H9 (cell line): ENCODE data around the gene SUPT3H. TPM values are rescaled to one million over a fixed set of nuclear protein-coding genes. Genes with fewer than 3 reads are reported as not detected.

Experiments
- DNase-seq: peaks from one replicate; pipeline ENCODE4 v3.0.0-alpha.2; 2017
- H2AFZ ChIP-seq: one replicate; pipeline ENCODE4 v1.6.1; 2013; ENCODE audit warnings: mild to moderate bottlenecking, low read length, control low read depth, moderate library complexity
- H2AK5ac ChIP-seq: 2 replicates; pipeline ENCODE4 v1.6.1; 2013; ENCODE audit warnings: low read length, control low read depth, mixed read lengths; ENCODE audit not compliant: insufficient read length
- H2BK120ac ChIP-seq: one replicate; pipeline ENCODE4 v1.6.1; 2013; ENCODE audit warnings: low read depth, mild to moderate bottlenecking, low read length, control low read depth, inconsistent platforms; ENCODE audit not compliant: poor library complexity, severe bottlenecking
- H2BK12ac ChIP-seq: 2 replicates; pipeline ENCODE4 v1.6.1; 2013; ENCODE audit warnings: low read length, control low read depth, mixed read lengths, low read depth; ENCODE audit not compliant: insufficient read length
- H2BK15ac ChIP-seq: 2 replicates; pipeline ENCODE4 v1.6.1; 2013; ENCODE audit warnings: low read depth, low read length, control low read depth
- H2BK20ac ChIP-seq: one replicate; pipeline ENCODE4 v1.6.1; 2013; ENCODE audit warnings: low read depth, mild to moderate bottlenecking, low read length, control low read depth, inconsistent platforms; ENCODE audit not compliant: poor library complexity, severe bottlenecking
- H2BK5ac ChIP-seq: 2 replicates; pipeline ENCODE4 v1.6.1; 2013; ENCODE audit warnings: low read length, control low read depth, mixed read lengths; ENCODE audit not compliant: insufficient read length
- H3K14ac ChIP-seq: 2 replicates; pipeline ENCODE4 v1.6.1; 2013; ENCODE audit warnings: low read length, control low read depth; ENCODE audit not compliant: insufficient read depth
- H3K18ac ChIP-seq: 2 replicates; pipeline ENCODE4 v1.6.1; 2013; ENCODE audit warnings: low read depth, mild to moderate bottlenecking, mixed read lengths, low read length, control low read depth; ENCODE audit not compliant: insufficient read length
- H3K23ac ChIP-seq: 2 replicates; pipeline ENCODE4 v1.6.1; 2013; ENCODE audit warnings: low read length, control low read depth, mixed read lengths, low read depth; ENCODE audit not compliant: insufficient read length
- H3K23me2 ChIP-seq: 2 replicates; pipeline ENCODE4 v1.6.1; 2013; ENCODE audit warnings: low read depth, mild to moderate bottlenecking, mixed read lengths, low read length, control low read depth; ENCODE audit not compliant: insufficient read length, poor library complexity, severe bottlenecking
- H3K27ac ChIP-seq: 2 replicates; pipeline ENCODE4 v1.5.1; 2013; ENCODE audit warnings: low read length, control low read depth, mixed read lengths, low read depth; ENCODE audit not compliant: insufficient read length
- H3K27me3 ChIP-seq: 2 replicates; pipeline ENCODE4 v1.6.1; 2013; ENCODE audit warnings: low read length, control low read depth, inconsistent platforms; ENCODE audit not compliant: insufficient read depth
- H3K4ac ChIP-seq: 2 replicates; pipeline ENCODE4 v1.6.1; 2013; ENCODE audit warnings: low read depth, mild to moderate bottlenecking, control low read depth, inconsistent platforms, low read length, moderate library complexity
- H3K4me1 ChIP-seq: 2 replicates; pipeline ENCODE4 v1.6.1; 2013; ENCODE audit warnings: low read length, control low read depth, inconsistent platforms; ENCODE audit not compliant: insufficient read depth
- H3K4me2 ChIP-seq: 2 replicates; pipeline ENCODE4 v1.6.1; 2013; ENCODE audit warnings: low read length, control low read depth, mixed read lengths; ENCODE audit not compliant: insufficient read length, insufficient read depth
- H3K56ac ChIP-seq: 2 replicates; pipeline ENCODE4 v1.6.1; 2013; ENCODE audit warnings: low read depth, mild to moderate bottlenecking, mixed read lengths, low read length, control low read depth; ENCODE audit not compliant: insufficient read length
- H3K79me1 ChIP-seq: 2 replicates; pipeline ENCODE4 v1.6.1; 2013; ENCODE audit warnings: low read depth, mild to moderate bottlenecking, moderate library complexity, low read length, control low read depth, inconsistent platforms; ENCODE audit not compliant: insufficient read depth, poor library complexity, severe bottlenecking
- H3K79me2 ChIP-seq: 2 replicates; pipeline ENCODE4 v1.6.1; 2013; ENCODE audit warnings: low read length, control low read depth, inconsistent platforms; ENCODE audit not compliant: insufficient read depth
- H3K9ac ChIP-seq: 2 replicates; pipeline ENCODE4 v1.6.1; 2013; ENCODE audit warnings: low read length, control low read depth, mixed read lengths; ENCODE audit not compliant: insufficient read length; ENCODE audit errors: extremely low read depth
- H3K9me3 ChIP-seq: one replicate; pipeline ENCODE4 v1.6.1; 2013; ENCODE audit warnings: low read depth, low read length, inconsistent platforms; ENCODE audit not compliant: control insufficient read depth
- H3T11ph ChIP-seq: one replicate; pipeline ENCODE4 v1.6.1; 2013; ENCODE audit warnings: mild to moderate bottlenecking, low read length, control low read depth, inconsistent platforms
- H4K20me1 ChIP-seq: one replicate; pipeline ENCODE4 v1.6.1; 2013; ENCODE audit not compliant: control insufficient read depth, insufficient read length, insufficient read depth
- H4K5ac ChIP-seq: 2 replicates; pipeline ENCODE4 v1.6.1; 2013; ENCODE audit warnings: low read depth, mild to moderate bottlenecking, mixed read lengths, low read length, control low read depth; ENCODE audit not compliant: insufficient read length
- H4K8ac ChIP-seq: replicated peaks from 2 replicates; pipeline ENCODE4 v1.6.1; 2013; ENCODE audit warnings: low read length, control low read depth, mixed read lengths, low read depth; ENCODE audit not compliant: insufficient read length
- H4K91ac ChIP-seq: 2 replicates; pipeline ENCODE4 v1.6.1; 2013; ENCODE audit warnings: low read depth, mild to moderate bottlenecking, moderate library complexity, mixed read lengths, low read length, control low read depth; ENCODE audit not compliant: insufficient read length
- H3K27ac Mint-ChIP-seq, 3 experiments: 2 replicates in 2 of 3; 3 replicates in 1 of 3; pipeline ENCODE4 v1.8.0; 2020 to 2021; ENCODE audit warnings: mixed read lengths in 3 of 3, mild to moderate bottlenecking in 1 of 3, moderate library complexity in 1 of 3
- H3K27me3 Mint-ChIP-seq: 2 replicates; pipeline ENCODE4 v1.8.0; 2021; ENCODE audit warnings: low read depth, mild to moderate bottlenecking, moderate library complexity, mixed read lengths
- H3K36me3 Mint-ChIP-seq, 3 experiments: 2 replicates in 2 of 3; 3 replicates in 1 of 3; pipeline ENCODE4 v1.8.0; 2020 to 2021; ENCODE audit warnings: low read depth in 3 of 3, mixed read lengths in 3 of 3; ENCODE audit not compliant: insufficient read depth in 1 of 3
- H3K4me1 Mint-ChIP-seq, 2 experiments: 2 replicates each; pipeline ENCODE4 v1.8.0; 2020; ENCODE audit warnings: mixed read lengths in 2 of 2
- H3K4me3 Mint-ChIP-seq, 2 experiments: 2 replicates in 1 of 2; 3 replicates in 1 of 2; pipeline ENCODE4 v1.8.0; 2020 to 2021; ENCODE audit warnings: mild to moderate bottlenecking in 2 of 2, mixed read lengths in 2 of 2, moderate library complexity in 1 of 2
- H3K9me3 Mint-ChIP-seq, 2 experiments: 2 replicates in 1 of 2; 3 replicates in 1 of 2; pipeline ENCODE4 v1.8.0; 2020; ENCODE audit warnings: mild to moderate bottlenecking in 2 of 2, mixed read lengths in 2 of 2, moderate library complexity in 1 of 2
- WGBS: extraction: QIAGEN DNeasy Blood & Tissue Kit; methylation state at CpG from one replicate; pipeline ENCODE4 v1.1.7; 2013; ENCODE audit warnings: missing lambda C conversion rate, low lambda C conversion rate, mixed read lengths; ENCODE audit not compliant: insufficient read length; ENCODE audit errors: extremely low coverage; 5-methylcytosine and 5-hydroxymethylcytosine counted together
- total RNA-seq: library from RNA; stranded (reverse); gene quantifications from 2 replicates; pipeline ENCODE4 v1.2.1, GENCODE V29; 2021
- TF ChIP-seq, protein P1 (sequence below): fragments of 200-600 bp; sonication (generic); conservative IDR thresholded peaks from 3 replicates; pipeline ENCODE4 v1.8.0; 2021; ENCODE audit warnings: antibody characterized with exemption, mild to moderate bottlenecking

Gene SUPT3H
- total RNA-seq, 1 experiment from 2014 or later = 22.5 TPM

DNA sequence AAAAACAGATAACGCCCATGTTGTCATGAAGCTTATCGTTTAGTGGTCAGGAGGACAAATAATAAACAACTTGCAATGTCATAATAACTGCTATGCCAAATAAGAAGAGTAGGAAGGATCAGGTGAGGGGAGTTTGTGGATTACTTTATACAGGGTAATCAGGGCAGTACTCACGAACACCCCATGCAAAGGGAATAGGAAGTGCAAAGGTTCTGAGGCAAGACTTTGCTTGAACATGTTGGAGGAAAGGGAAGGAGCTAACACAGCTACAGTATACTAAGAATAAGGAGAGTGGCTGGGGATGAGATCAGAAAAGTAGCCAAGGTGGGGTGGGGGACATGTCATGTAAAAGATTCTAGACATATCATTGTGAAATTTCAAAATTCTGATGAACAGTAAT is 341.6 kb downstream of the SUPT3H start:
- no peaks in the 10 kb centered on the region for H3K23me2 ChIP-seq
- no peak overlapping the region for H3K56ac ChIP-seq
- no CpG with 5 or more reads among the region's 3 CpGs for WGBS
- H3K4me2 ChIP-seq = no peak overlapping the region
- TF ChIP-seq, protein P1, sequence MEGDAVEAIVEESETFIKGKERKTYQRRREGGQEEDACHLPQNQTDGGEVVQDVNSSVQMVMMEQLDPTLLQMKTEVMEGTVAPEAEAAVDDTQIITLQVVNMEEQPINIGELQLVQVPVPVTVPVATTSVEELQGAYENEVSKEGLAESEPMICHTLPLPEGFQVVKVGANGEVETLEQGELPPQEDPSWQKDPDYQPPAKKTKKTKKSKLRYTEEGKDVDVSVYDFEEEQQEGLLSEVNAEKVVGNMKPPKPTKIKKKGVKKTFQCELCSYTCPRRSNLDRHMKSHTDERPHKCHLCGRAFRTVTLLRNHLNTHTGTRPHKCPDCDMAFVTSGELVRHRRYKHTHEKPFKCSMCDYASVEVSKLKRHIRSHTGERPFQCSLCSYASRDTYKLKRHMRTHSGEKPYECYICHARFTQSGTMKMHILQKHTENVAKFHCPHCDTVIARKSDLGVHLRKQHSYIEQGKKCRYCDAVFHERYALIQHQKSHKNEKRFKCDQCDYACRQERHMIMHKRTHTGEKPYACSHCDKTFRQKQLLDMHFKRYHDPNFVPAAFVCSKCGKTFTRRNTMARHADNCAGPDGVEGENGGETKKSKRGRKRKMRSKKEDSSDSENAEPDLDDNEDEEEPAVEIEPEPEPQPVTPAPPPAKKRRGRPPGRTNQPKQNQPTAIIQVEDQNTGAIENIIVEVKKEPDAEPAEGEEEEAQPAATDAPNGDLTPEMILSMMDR = no peak
- no peak overlapping the region for H3K27ac Mint-ChIP-seq
- H3K4me1 ChIP-seq = no peaks in the 10 kb centered on the region
- H2BK20ac ChIP-seq = no peak overlapping the region
- no peak overlapping the region for H4K8ac ChIP-seq
- H2BK15ac ChIP-seq = no peak overlapping the region
- no peak overlapping the region for H3K18ac ChIP-seq
- H2BK12ac ChIP-seq = no peak overlapping the region
- H2BK120ac ChIP-seq = no peak overlapping the region
- H3K27me3 Mint-ChIP-seq = no peaks in the 10 kb centered on the region
- H3K9me3 ChIP-seq = no peaks in the 10 kb centered on the region
- H3K79me2 ChIP-seq = no peaks in the 10 kb centered on the region
- H2BK5ac ChIP-seq = no peak overlapping the region
- no peak overlapping the region for H3K4ac ChIP-seq
- no peak overlapping the region for H3K4me3 Mint-ChIP-seq
- no peaks in the 10 kb centered on the region for H3K4me1 Mint-ChIP-seq
- H3K79me1 ChIP-seq = no peaks in the 10 kb centered on the region
- no peak overlapping the region for H4K91ac ChIP-seq
- H3T11ph ChIP-seq = no peak overlapping the region
- no peak overlapping the region for H3K23ac ChIP-seq
- H3K9me3 Mint-ChIP-seq = no peaks in the 10 kb centered on the region
- no peak overlapping the region for H2AFZ ChIP-seq
- H4K20me1 ChIP-seq = no peaks in the 10 kb centered on the region
- H4K5ac ChIP-seq = no peak overlapping the region
- no peak overlapping the region for H3K9ac ChIP-seq
- DNase-seq = no peak
- H3K27ac ChIP-seq = no peak overlapping the region
- H3K36me3 Mint-ChIP-seq = no peaks in the 10 kb centered on the region
- H2AK5ac ChIP-seq = no peak overlapping the region
- H3K14ac ChIP-seq = no peak overlapping the region
- H3K27me3 ChIP-seq = no peaks in the 10 kb centered on the region
